AG09319 (cell line): ENCODE results near the gene PDE4D.

Source experiments
- DNase-seq: peaks from one replicate; pipeline ENCODE4 v3.0.0-alpha.2; 2010; ENCODE audit warnings: low read depth; ENCODE audit errors: extremely low read depth
- TF ChIP-seq, protein P1 (sequence below): IDR thresholded peaks from 2 replicates; pipeline ENCODE4 v1.5.1; 2011; ENCODE audit warnings: low read depth, mild to moderate bottlenecking, inconsistent platforms, low read length, moderate library complexity

PDE4D gene

DNA sequence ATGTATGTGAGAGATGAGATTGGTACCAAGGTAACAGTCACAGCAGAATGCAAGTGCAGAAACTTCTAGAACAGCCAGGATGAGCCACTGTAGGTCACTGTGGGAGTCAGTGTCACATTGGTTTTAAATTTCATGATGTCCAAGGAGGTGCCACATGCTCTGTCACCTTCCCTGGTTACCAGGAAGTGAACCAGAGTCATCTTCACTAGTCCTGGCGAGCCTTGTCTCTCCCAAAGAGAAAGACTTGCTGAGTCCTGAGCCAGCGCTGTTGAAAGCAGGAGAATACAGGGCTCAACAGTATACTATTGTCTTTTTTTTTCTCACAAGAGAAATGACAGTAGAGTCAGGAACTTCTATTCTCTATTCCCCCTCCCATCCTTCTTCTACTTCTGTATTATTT is 695.2 kb downstream of the PDE4D start:
- TF ChIP-seq, protein P1, sequence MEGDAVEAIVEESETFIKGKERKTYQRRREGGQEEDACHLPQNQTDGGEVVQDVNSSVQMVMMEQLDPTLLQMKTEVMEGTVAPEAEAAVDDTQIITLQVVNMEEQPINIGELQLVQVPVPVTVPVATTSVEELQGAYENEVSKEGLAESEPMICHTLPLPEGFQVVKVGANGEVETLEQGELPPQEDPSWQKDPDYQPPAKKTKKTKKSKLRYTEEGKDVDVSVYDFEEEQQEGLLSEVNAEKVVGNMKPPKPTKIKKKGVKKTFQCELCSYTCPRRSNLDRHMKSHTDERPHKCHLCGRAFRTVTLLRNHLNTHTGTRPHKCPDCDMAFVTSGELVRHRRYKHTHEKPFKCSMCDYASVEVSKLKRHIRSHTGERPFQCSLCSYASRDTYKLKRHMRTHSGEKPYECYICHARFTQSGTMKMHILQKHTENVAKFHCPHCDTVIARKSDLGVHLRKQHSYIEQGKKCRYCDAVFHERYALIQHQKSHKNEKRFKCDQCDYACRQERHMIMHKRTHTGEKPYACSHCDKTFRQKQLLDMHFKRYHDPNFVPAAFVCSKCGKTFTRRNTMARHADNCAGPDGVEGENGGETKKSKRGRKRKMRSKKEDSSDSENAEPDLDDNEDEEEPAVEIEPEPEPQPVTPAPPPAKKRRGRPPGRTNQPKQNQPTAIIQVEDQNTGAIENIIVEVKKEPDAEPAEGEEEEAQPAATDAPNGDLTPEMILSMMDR, result no peak
- no peak for DNase-seq

DNA sequence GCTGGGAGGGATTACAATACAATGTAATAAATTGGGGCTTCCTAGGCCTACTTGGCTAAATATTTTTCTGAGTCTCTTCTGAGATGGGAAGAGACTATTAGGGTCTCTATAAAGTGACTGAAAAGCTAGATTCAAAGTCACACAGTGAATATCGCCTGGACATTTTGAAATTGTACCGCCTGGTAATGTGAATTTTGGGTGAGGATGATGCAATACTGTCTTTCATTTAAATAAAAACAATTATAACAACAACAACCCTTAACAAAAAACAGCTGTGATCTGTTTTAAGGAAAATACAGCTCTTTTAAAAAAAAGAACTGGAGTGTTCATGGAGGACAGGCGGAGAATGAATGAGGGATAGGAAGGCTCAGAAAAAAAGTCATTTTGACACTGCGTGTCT is 695.6 kb downstream of the PDE4D start:
- TF ChIP-seq, protein P1, result no peak
- DNase-seq, result no peak

DNA sequence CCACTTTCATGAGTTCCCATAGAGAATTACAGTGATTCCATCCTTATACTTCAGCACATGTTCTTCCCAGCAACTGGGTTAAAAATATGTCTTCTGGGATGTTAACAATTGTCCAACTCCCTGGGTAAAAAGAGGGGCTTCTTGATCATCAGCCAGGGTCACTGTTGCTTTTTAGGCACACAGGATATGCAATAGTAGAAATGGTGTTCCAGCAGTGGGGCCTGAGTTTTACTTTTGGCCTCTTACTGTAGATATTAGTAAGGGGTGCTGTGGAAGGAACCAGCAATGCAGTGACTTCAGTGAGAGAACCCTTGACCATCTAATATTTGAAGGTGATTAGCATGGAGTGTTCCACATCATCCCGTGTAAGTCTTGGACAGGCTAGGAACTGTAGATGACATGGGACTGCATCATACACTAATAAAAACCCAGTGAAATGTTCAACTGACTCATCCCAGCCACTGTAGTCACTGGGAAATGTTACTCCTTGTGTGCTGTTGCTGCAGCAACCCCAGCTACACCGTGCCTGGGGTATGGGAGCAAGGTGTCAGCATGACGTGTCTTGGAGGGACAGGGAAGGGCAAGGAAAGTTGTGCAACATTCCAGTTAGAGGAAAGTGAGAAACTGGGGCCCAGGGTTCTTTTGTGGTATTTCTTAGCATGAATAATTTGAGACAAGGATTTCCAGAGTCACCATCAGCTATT is 699.8 kb downstream of the PDE4D start:
- DNase-seq, result no peak
- TF ChIP-seq, protein P1, result no peak

DNA sequence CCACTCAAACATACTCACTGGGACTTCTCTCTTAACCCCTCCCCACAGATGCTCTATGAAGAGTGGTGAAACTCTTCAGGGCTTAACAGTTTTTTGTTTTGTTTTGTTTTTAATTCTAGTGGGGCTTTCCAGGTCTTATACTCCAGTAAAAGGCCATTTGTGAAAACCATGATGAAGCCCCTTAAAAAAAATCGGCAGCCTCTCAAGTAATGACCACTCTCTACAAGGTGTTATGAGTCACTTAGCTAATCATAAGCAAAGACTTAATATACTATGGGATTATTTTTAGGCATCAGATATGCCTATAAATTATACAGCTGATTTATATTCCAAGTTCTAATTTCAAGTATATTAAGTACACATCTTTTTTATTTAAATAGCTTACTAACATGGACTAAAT is 702.8 kb downstream of the PDE4D start:
- TF ChIP-seq, protein P1, result no peak
- no peak for DNase-seq

DNA sequence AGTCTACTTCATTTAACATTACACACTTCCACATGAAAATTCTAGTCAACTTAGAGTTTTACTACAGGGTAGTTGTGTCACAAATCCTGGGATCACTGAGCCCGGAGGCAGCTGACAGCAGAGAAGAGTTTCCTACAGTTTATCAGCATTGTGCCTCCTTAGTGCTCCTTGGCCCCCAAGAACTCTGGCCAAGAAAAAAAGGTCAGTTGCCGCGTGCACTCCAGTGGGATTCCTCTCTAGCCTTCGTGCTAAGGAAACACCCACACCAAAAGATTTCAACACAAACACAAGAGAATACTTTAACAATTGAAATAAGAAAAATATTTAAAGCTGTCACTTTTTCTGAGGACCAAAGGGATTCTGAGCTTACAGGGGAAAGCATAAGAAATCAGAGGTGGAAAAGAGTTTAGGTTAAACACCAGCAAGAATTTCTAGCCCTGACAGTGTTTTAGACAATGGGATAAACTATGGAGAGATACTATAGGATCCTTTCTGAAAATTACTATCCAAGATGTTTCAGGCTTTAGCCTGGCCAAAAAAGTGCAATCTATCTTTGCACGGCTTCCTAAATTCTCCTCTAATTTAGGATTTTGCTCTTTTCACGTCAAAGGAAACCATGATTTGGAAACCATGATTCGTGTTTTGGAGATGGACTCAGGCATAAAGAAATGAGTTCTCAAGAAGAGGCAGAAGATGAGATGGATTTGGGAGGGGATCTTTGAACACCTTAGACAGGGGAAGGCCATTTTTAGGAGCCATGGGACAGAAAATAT is 703.9 kb downstream of the PDE4D start:
- TF ChIP-seq, protein P1, result no peak
- DNase-seq, result no peak

DNA sequence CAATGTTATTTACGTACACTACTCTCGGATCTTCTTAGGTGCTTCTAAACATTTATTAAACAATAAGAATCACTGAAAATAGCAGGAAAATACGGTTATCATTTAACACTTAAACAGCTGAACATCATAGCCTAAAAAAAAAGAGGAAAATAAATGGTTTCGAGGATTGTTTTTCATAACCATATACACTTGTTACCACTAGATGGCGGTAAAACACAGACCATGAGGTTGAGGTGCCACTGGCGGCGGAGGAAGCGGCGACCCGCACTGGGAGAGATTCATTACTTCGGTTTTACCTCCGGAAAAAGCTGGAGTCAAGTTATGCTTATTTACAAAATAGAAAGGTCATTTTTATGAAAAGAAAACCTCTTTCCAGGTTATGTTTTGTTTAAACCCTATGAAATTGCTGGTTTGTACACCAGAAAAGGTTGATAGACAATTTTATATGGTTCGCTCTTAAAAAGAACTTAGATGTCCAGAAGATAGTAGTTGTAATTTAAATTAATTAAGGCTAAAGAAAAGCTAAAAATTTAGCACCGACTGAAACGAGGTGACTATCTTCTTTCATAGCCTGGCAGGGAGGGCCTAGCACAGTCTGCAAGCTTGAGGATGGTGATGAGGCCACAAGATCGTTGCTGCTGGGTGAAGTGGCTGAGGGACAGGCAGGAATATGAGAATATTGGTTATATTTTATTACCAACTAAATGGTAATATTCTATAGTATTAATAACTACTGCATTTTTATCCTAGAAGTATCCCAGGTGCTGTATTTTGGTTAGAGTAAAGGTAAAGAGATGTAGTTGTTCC is 704.9 kb downstream of the PDE4D start:
- TF ChIP-seq, protein P1, result peak; percentile 58
- DNase-seq, result no peak
